Occipital lobe (tissue), 2 donors: ENCODE data around the gene ZNF319. TPM values are rescaled to one million over a fixed set of nuclear protein-coding genes. Genes with fewer than 3 reads are reported as not detected.

ENCODE experiments used
- DNase-seq: peaks from one replicate; lab custom pipeline; 2025; lab: John Stamatoyannopoulos, UW
- total RNA-seq: library from RNA; depleted of rRNA; stranded (reverse); fragments of >200 nt; gene quantifications from one replicate; pipeline ENCODE4 v1.2.3, GENCODE V29; 2014

The ZNF319 gene
- total RNA-seq, 1 donor from 2014 or later: 4.2 TPM

GRCh38 chr16:58037365-58038057 is 37.0 kb upstream of the ZNF319 start:
- DNase-seq: no peak

GRCh38 chr16:58036943-58037342 is 36.5 kb upstream of the ZNF319 start:
- no peak for DNase-seq

DNA sequence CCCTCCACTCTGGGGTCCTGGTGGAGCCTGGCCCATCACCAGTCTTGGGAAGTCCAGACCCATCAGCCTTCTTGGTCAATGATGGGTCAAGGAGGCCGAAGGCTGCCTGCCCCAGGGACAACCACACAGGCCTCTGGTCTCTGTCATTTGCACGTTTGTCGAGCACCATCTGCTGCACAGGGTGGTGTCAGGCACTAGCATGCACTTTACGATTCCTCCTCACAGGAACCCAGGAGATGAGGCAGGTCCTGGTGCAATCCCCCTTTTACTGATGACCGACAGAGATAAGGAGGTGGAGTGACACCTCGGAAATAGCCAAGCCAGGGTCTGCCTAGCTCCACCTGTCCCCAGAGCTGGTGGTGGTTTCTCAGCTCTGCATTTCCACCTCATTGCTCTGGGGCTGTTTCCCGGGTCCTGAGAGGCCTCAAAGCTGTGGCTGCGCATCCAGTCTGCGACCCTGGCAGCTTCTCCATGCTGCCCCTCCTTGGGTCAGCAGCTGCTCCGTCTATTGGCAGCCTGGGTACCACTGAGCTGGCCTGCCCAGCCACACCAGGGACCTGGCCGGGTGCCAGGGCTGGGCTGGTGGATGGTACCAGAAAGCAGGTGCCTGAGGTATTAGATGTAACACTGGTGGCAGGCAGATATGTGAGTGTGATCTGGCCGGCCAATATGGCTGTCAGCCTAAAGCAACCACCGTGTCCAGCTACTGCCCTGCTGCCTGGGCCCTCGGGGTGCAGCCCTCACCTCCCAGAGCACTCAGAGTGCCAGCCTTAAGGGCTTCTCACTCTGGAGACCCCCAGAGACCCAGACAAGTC is 35.1 kb upstream of the ZNF319 start:
- DNase-seq: no peak

- no peak for DNase-seq
Measured at GRCh38 chr16:58034774-58035173, 34.3 kb upstream of the ZNF319 start.

GRCh38 chr16:58034128-58034685 is 33.7 kb upstream of the ZNF319 start:
- DNase-seq: no peak

- DNase-seq: no peak
Measured at GRCh38 chr16:58032710-58033293, 32.3 kb upstream of the ZNF319 start.

GRCh38 chr16:58031016-58031800 is 30.7 kb upstream of the ZNF319 start:
- no peak for DNase-seq

DNA sequence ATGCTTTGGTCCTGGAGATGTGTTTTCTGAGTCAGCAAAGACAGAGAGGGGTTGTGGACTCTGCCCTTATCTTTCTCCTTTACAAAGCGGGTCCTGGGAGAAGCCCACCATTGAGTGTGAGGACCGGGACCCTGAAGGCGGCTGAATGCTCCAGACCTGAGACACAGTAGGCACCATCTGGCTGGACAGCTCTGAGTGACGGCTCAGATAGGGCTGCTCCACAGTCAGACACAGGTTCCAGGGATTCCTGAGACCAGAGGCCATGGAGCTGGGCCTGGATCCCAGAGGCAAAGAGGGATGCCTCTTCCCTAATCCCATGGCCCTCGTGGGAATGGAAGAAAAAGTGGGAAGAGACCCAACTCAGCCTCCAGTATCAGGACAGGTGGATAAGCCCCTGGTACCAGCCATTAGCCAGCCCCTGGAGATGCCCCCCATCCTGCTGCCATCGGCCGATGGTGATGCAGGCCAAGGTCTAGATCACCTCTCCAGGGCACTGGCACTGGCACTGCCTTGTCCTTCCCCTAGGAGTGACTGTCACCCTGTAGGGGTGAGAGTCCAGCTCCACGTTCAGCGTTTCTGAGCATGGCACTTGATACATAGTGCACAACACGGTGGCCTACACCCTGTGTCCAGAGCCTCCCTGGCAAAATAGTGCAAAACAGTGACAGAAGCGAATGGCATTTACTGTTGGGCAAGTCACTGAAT is 29.8 kb upstream of the ZNF319 start:
- no peak for DNase-seq

GRCh38 chr16:58029410-58029809 is 28.9 kb upstream of the ZNF319 start:
- no peak for DNase-seq

DNA sequence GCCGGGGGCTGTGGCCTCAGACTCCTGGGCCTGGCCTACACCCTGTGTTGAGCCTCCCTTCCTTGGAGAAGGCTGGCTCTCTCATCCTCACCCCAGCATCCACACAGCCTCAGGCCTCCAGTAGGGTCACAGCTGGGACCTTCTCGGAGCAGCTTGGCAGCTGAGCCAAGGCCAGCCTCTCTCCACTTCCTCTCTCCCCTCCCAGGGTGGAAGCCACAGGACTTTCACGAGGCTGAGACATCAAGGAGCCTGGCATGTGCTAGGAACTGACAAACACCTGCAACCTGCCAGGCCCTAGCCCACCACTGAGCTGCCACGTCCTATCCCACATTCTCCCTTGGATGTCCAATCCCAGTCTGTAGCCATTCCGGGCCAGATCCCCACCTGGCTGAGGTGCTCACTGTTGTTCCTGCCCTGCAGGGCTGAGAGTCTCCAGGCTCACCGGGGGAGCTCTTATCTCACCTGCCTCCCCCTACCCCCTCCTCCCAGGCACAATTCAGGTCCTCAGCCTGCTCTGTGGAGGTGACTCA is 28.1 kb upstream of the ZNF319 start:
- no peak for DNase-seq

DNA sequence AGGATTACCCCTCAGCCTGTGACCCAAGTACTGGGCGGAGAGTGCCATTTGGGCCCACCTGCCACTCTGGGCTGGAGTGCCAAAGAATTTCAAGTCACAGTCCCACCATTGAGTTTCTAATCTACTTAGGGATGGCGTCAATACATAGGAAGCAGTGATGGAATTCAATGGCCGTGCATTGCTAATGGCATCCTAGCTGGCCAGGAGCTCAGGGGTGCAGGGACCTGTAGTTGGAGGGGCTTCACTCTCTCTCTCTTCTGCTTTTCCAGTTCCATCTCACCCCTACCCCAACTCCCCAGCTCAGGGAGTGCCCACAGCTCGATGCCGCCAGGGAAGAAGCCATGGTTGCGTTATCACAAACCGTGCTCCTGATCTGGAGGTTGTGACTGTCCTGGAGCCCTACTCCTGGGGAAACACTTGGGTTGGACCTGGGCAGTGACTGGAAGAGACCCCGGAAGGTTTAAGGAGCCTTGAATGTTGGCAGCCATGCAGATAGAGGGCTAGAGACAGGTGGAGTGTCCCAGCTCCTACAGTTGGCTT is 27.5 kb upstream of the ZNF319 start:
- no peak for DNase-seq

DNA sequence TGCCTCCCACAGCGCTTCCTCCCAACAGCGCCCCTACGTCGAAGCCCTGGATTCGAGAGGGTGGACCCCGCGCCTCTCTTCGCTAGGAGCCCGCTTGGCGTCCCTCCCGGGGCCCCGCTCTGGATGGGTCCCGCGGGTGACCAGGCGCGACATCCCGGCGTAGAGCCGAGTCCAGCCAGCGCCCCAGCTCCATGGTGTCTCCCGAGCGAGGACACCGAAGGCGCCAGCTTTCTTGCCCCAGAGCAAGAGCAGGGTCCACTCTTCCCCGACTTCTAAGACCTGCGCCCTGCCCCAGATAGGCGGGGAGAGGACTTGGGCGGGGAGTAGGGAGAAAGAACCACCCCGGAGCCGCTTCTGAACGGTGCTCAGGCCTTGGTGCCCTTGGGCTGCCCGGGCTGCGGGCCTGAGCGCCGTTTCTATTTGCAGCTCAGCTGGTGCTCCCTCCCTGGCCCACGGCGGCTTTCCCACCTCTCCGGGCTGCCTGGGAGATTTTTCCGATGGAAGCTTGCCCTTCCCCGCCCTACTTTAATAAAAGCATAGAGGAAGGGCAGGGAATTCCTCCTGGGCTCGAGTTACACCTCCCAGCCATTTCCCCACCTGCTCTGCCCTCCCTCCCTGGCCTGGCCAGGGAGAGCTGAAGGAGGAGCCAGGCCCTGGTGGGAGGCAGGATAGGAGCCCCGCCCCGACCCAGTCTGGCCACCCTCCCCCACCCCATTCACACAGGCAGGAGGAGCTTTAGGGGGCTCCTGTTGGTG is 26.9 kb upstream of the ZNF319 start:
- no peak for DNase-seq

DNA sequence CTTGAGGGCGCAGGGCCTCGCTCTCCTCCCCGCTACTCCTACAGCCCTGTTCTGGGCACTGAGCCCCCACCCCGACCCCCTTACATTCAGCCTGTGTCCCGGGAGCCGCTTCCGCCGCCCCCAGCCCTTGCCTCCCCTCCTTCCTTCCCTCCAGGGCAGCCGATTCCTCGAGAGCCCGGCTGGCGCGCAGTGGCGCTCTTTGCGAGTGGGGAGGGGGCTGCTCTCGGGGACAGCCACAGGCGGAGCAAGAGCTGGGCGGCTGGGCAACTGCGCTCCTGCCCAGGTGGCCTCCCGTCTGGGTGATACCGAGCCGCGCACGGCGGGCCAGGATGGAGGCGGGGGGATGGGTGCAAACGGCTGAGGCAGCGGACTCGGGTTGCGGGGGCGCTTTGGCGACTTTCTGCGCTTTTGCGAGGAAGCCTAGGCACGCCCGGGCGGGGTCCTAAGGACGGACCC is 26.3 kb upstream of the ZNF319 start:
- no peak for DNase-seq

DNA sequence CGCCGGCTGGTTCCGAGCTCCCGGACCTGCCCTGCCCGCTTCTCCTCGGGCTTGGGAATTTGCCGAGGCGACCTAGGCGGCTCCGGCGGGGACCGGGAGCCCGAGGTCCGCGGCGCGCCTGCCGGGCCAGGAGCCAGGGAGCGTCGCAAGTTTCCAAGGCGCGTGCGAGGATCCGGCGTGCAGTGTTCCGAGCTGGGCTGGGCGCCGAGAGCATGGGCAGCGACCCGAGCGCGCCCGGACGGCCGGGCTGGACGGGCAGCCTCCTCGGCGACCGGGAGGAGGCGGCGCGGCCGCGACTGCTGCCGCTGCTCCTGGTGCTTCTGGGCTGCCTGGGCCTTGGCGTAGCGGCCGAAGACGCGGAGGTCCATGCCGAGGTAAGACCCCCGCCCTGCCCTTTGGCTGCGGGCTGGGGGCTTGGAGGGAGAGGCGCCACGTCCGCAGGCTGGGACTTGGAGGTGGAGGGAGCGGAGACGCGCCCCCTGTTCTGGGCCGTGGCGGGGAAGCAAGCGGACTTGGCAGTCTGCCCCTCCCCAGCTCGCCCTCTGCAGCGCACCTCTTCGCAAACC is 25.8 kb upstream of the ZNF319 start:
- no peak for DNase-seq

GRCh38 chr16:58025351-58026138 is 25.1 kb upstream of the ZNF319 start, which contains the start of gene MMP15:
Gene MMP15 (plus strand): TSS chr16:58025754. CDS start chr16:58026351, 597 bp downstream.
- DNase-seq: no peak

- DNase-seq: no peak
Measured at GRCh38 chr16:58024486-58025350, 24.2 kb upstream of the ZNF319 start.
